ENCODE measurements around the gene KLHDC4.

The KLHDC4 gene

GRCh38 chr16:87662254-87663204, 103.3 kb downstream of the KLHDC4 start:
- peak overlapping the region; percentile 5 for H3K9ac ChIP-seq (ENCODE audit: insufficient read length, low read depth)
- no peaks in the 10 kb centered on the region for H3K36me3 ChIP-seq (ENCODE audit: insufficient read depth, insufficient read length, low read length)
- peaks cover 5% of the 10 kb centered on the region; the same call in 1 of the 2 replicates for H3K9me3 ChIP-seq (ENCODE audit: insufficient read depth, low read length)
- H3K4me1 ChIP-seq (ENCODE audit: insufficient read depth, insufficient read length), result peaks cover 12% of the 10 kb centered on the region
- TF ChIP-seq ZNF274 (IDR thresholded peaks at IDR 0.05; ENCODE audit: low read depth, low read length) (no peak), SUZ12 (IDR thresholded peaks at IDR 0.05; ENCODE audit: extremely low read depth, insufficient read depth, insufficient read length) (no peak), YY1 (IDR thresholded peaks at IDR 0.05; ENCODE audit: insufficient read depth, insufficient read length) (no peak)
- no peak for DNase-seq (ENCODE audit: low read depth, low spot score)
- no peaks in the 10 kb centered on the region for H3K27me3 ChIP-seq (ENCODE audit: insufficient read depth, insufficient read length)
- no peak overlapping the region for H3K4me3 ChIP-seq (ENCODE audit: insufficient read length, low read depth)

GRCh38 chr16:87661561-87661960, 104.2 kb downstream of the KLHDC4 start:
- no peaks in the 10 kb centered on the region for H3K36me3 ChIP-seq (ENCODE audit: insufficient read depth, insufficient read length, low read length)

GRCh38 chr16:87658564-87659225, 107.1 kb downstream of the KLHDC4 start:
- no peaks in the 10 kb centered on the region for H3K27me3 ChIP-seq (ENCODE audit: insufficient read depth, insufficient read length)
- no peaks in the 10 kb centered on the region for H3K36me3 ChIP-seq (ENCODE audit: insufficient read depth, insufficient read length, low read length)
- DNase-seq (ENCODE audit: low read depth, low spot score), result no peak
- no peak overlapping the region for H3K9ac ChIP-seq (ENCODE audit: insufficient read length, low read depth)
- no peak for TF ChIP-seq ZNF274 (IDR thresholded peaks at IDR 0.05; ENCODE audit: low read depth, low read length)
- no peak for TF ChIP-seq SUZ12 (IDR thresholded peaks at IDR 0.05; ENCODE audit: extremely low read depth, insufficient read depth, insufficient read length)
- TF ChIP-seq YY1 (IDR thresholded peaks at IDR 0.05; ENCODE audit: insufficient read depth, insufficient read length), result no peak
- peaks cover 24% of the 10 kb centered on the region for H3K4me1 ChIP-seq (ENCODE audit: insufficient read depth, insufficient read length)
- peaks cover 6% of the 10 kb centered on the region; the same call in 1 of the 2 replicates for H3K9me3 ChIP-seq (ENCODE audit: insufficient read depth, low read length)
- no peak overlapping the region for H3K4me3 ChIP-seq (ENCODE audit: insufficient read length, low read depth)

More at GRCh38 chr16:87661561-87661960, 104.2 kb downstream of the KLHDC4 start:
- H3K9ac ChIP-seq (ENCODE audit: insufficient read length, low read depth), result no peak overlapping the region
- TF ChIP-seq SUZ12 (IDR thresholded peaks at IDR 0.05; ENCODE audit: extremely low read depth, insufficient read depth, insufficient read length) (no peak), YY1 (IDR thresholded peaks at IDR 0.05; ENCODE audit: insufficient read depth, insufficient read length) (no peak), ZNF274 (IDR thresholded peaks at IDR 0.05; ENCODE audit: low read depth, low read length) (no peak)
- DNase-seq (ENCODE audit: low read depth, low spot score), result peak; percentile 50
- H3K9me3 ChIP-seq (ENCODE audit: insufficient read depth, low read length), result peaks cover 6% of the 10 kb centered on the region; the same call in 1 of the 2 replicates
- peaks cover 14% of the 10 kb centered on the region for H3K4me1 ChIP-seq (ENCODE audit: insufficient read depth, insufficient read length)
- no peak overlapping the region for H3K4me3 ChIP-seq (ENCODE audit: insufficient read length, low read depth)
- H3K27me3 ChIP-seq (ENCODE audit: insufficient read depth, insufficient read length), result no peaks in the 10 kb centered on the region

Data from NT2/D1 (cell line).